Astrocyte (in vitro differentiated cells and primary cell): ENCODE data around the gene MIA. TPM values are rescaled to one million over a fixed set of nuclear protein-coding genes. Genes with fewer than 3 reads are reported as not detected.
"Not testable (repeated sequence)": the region's sequence is repeated elsewhere in the genome, so short reads cannot be mapped to it uniquely, and the experiment has no call there.

Experiments
- DNase-seq: peaks from one replicate; pipeline ENCODE4 v3.0.0-alpha.2; 2010; ENCODE audit warnings: low read depth
- FAIRE-seq: peaks from 2 replicates; lab custom pipeline; 2011; peaks lifted over from hg19 to GRCh38; lab: Jason Lieb, UNC
- H2AFZ ChIP-seq: 2 replicates; pipeline ENCODE4 v1.6.0; 2012; ENCODE audit warnings: low read depth, low read length, inconsistent platforms
- H3K27ac ChIP-seq: 2 replicates; pipeline ENCODE4 v1.5.1; 2011; ENCODE audit warnings: low read depth, low read length, inconsistent platforms
- H3K27me3 ChIP-seq: 2 replicates; pipeline ENCODE4 v1.6.0; 2011; ENCODE audit warnings: low read length, inconsistent platforms; ENCODE audit not compliant: insufficient read depth
- H3K36me3 ChIP-seq: 2 replicates; pipeline ENCODE4 v1.5.1; 2011; ENCODE audit warnings: low read length, inconsistent platforms; ENCODE audit not compliant: insufficient read depth
- H3K4me1 ChIP-seq: 2 replicates; pipeline ENCODE4 v1.5.1; 2011; ENCODE audit warnings: low read length, inconsistent platforms; ENCODE audit not compliant: insufficient read depth
- H3K4me2 ChIP-seq: 2 replicates; pipeline ENCODE4 v1.6.0; 2012; ENCODE audit warnings: low read length, inconsistent platforms
- H3K4me3 ChIP-seq: 2 replicates; pipeline ENCODE4 v1.5.1; 2011; ENCODE audit warnings: low read depth, mild to moderate bottlenecking, low read length, inconsistent platforms; ENCODE audit not compliant: insufficient read depth
- H3K79me2 ChIP-seq: 2 replicates; pipeline ENCODE4 v1.6.0; 2012; ENCODE audit warnings: mild to moderate bottlenecking, low read length, inconsistent platforms; ENCODE audit not compliant: insufficient read depth
- H3K9ac ChIP-seq: 2 replicates; pipeline ENCODE4 v1.6.0; 2012; ENCODE audit warnings: mild to moderate bottlenecking, low read length, inconsistent platforms
- H3K9me3 ChIP-seq: 2 replicates; pipeline ENCODE4 v1.5.1; 2012; ENCODE audit warnings: low read depth, mild to moderate bottlenecking, low read length, inconsistent platforms; ENCODE audit not compliant: insufficient read depth
- H4K20me1 ChIP-seq: 2 replicates; pipeline ENCODE4 v1.6.0; 2012; ENCODE audit warnings: low read length, inconsistent platforms; ENCODE audit not compliant: insufficient read depth
- H3K27ac Mint-ChIP-seq: one replicate; pipeline ENCODE4 v1.8.0; 2021; ENCODE audit warnings: mild to moderate bottlenecking, mixed read lengths; ENCODE audit not compliant: unreplicated experiment
- H3K27me3 Mint-ChIP-seq: one replicate; pipeline ENCODE4 v1.8.0; 2021; ENCODE audit warnings: low read depth, mixed read lengths; ENCODE audit not compliant: unreplicated experiment
- H3K36me3 Mint-ChIP-seq: one replicate; pipeline ENCODE4 v1.8.0; 2021; ENCODE audit warnings: low read depth, mixed read lengths; ENCODE audit not compliant: unreplicated experiment
- H3K4me1 Mint-ChIP-seq: one replicate; pipeline ENCODE4 v1.8.0; 2021; ENCODE audit warnings: low read depth, mixed read lengths; ENCODE audit not compliant: unreplicated experiment
- H3K4me3 Mint-ChIP-seq: one replicate; pipeline ENCODE4 v1.8.0; 2021; ENCODE audit warnings: mild to moderate bottlenecking, moderate library complexity, mixed read lengths; ENCODE audit not compliant: unreplicated experiment
- H3K9me3 Mint-ChIP-seq: one replicate; pipeline ENCODE4 v1.8.0; 2021; ENCODE audit warnings: mild to moderate bottlenecking, mixed read lengths; ENCODE audit not compliant: unreplicated experiment
- EZH2 ChIP-seq: IDR thresholded peaks from 2 replicates; pipeline ENCODE4 v1.6.1; 2012; ENCODE audit warnings: mild to moderate bottlenecking, low read length, inconsistent platforms; ENCODE audit not compliant: insufficient read depth
- total RNA-seq: library from RNA; stranded (reverse); gene quantifications from 2 replicates; pipeline ENCODE4 v1.2.1, GENCODE V29; 2021
- TF ChIP-seq, protein P1 (sequence below): IDR thresholded peaks from 2 replicates; pipeline ENCODE4 v1.5.1; 2011; ENCODE audit warnings: low read depth, mild to moderate bottlenecking, inconsistent platforms, low read length, moderate library complexity; ENCODE audit not compliant: insufficient read depth

Gene MIA
- total RNA-seq, 1 donor from 2014 or later, result 2.5 TPM

DNA sequence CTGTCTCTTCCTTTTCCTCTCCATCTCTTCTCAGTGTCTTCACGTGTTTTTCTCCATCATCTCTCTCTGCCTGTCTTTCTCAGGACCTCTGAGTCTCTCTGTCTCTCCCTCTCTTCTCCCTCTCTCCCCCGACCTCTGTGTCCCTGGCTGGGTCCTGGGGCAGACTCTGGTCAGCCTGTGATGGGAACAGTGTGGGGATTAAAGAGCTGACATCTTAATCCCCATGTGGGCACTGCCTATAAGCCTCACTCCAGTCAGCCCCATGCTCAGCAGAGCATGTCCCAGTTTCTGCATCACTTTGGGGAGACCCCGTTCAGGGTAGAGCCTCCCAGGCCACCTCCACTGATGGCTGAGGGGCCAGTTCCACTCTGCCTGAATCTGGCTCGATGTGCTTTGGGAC, 39.9 kb downstream of the MIA start:
- no peak overlapping the region for H3K27ac Mint-ChIP-seq
- Histone ChIP-seq H3K4me1 (peaks cover 14% of the 10 kb centered on the region), H4K20me1 (no peaks in the 10 kb centered on the region), H3K79me2 (no peaks in the 10 kb centered on the region), H3K36me3 (no peaks in the 10 kb centered on the region), H3K27ac (no peak overlapping the region), H3K9me3 (no peaks in the 10 kb centered on the region), H3K27me3 (peaks cover 11% of the 10 kb centered on the region), H2AFZ (no peak overlapping the region), H3K9ac (no peak overlapping the region), H3K4me3 (no peak overlapping the region), H3K4me2 (no peak overlapping the region)
- TF ChIP-seq, protein P1, sequence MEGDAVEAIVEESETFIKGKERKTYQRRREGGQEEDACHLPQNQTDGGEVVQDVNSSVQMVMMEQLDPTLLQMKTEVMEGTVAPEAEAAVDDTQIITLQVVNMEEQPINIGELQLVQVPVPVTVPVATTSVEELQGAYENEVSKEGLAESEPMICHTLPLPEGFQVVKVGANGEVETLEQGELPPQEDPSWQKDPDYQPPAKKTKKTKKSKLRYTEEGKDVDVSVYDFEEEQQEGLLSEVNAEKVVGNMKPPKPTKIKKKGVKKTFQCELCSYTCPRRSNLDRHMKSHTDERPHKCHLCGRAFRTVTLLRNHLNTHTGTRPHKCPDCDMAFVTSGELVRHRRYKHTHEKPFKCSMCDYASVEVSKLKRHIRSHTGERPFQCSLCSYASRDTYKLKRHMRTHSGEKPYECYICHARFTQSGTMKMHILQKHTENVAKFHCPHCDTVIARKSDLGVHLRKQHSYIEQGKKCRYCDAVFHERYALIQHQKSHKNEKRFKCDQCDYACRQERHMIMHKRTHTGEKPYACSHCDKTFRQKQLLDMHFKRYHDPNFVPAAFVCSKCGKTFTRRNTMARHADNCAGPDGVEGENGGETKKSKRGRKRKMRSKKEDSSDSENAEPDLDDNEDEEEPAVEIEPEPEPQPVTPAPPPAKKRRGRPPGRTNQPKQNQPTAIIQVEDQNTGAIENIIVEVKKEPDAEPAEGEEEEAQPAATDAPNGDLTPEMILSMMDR, result no peak
- TF ChIP-seq EZH2, result no peak
- peaks cover 19% of the 10 kb centered on the region for H3K27me3 Mint-ChIP-seq
- H3K36me3 Mint-ChIP-seq, result peaks cover 6% of the 10 kb centered on the region
- no peak overlapping the region for H3K4me3 Mint-ChIP-seq
- DNase-seq (no peak), FAIRE-seq (no peak)
- H3K4me1 Mint-ChIP-seq, result peaks cover 14% of the 10 kb centered on the region
- H3K9me3 Mint-ChIP-seq, result no peaks in the 10 kb centered on the region

DNA sequence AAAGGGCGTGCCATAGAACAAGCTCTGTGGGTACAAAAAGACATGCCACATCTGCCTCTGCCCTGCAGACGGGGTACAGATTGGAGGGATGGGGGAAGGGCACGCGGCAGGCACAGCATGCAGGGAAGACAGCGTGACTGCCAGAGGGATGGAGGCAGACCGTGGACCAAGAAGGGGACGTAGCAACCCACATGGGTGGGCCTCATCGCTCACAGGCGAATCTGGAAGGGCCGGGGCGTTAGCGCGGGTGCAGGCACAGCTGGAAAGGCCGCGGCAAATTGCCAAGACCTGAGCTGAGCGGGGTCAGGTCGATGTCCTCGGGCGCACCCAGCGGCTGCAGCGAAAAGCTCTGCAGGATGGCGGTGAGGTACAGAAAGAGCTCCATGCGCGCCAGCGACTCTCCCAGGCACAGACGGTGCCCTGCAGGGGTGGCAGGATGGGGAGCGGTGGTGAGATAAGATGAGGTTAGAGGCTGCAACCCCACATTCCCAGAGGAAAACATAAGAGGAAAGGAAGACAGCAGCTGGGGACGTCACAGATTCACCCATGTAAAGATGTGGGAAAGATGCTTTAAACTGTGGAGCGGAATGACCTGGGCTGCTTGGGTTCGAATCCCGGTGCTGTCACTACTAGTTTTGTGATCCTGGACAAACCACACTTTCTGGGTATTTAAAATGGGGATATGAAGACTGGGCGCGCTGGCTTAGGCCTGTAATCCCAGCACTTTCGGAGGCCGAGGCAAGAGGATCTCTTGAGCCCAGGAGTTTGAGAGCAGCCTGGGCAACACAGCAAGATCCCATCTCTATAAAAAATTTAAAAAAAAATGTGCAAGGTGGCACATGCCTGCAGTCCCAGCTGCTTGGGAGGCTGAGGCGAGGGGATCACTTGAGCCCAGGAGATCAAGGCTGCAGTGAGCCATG, 43.4 kb downstream of the MIA start:
- FAIRE-seq, H3K36me3 Mint-ChIP-seq: not testable (repeated sequence)
- peak overlapping the region; percentile 76 for H2AFZ ChIP-seq

More for the DNA sequence above, 43.4 kb downstream of the MIA start:
- not testable (repeated sequence) for H3K9ac ChIP-seq, H3K4me1 ChIP-seq, H3K9me3 ChIP-seq, H3K36me3 ChIP-seq, H4K20me1 ChIP-seq, H3K27me3 ChIP-seq, H3K79me2 ChIP-seq, H3K27ac Mint-ChIP-seq, DNase-seq, H3K9me3 Mint-ChIP-seq, H3K27ac ChIP-seq
- Mint-ChIP-seq H3K27me3 (peaks cover 14% of the 10 kb centered on the region), H3K4me3 (peak overlapping the region; percentile 68), H3K4me1 (peaks cover 16% of the 10 kb centered on the region)
- TF ChIP-seq, protein P1, result peak; percentile 13
- H3K4me3 ChIP-seq, result peak overlapping the region; percentile 42
- peak overlapping the region; percentile 84 for H3K4me2 ChIP-seq
